GM19455 (cell line): Measurements from ENCODE around the gene HAPLN1.
"Not testable (repeated sequence)": the region's sequence is repeated elsewhere in the genome, so short reads cannot be mapped to it uniquely, and the experiment has no call there.

Experiments
- ATAC-seq: cut with Tn5 transposase; IDR thresholded peaks from one replicate; pipeline ENCODE4 v1.9.1; 2021; ENCODE audit not compliant: unreplicated experiment

Gene HAPLN1

GRCh38 chr5:83720836-83721537, at the start of gene HAPLN1:
HAPLN1 (minus strand) TSS chr5:83720855; CDS start chr5:83673523, 47,332 bp downstream.
- no peak for ATAC-seq

- no peak for ATAC-seq
Measured at GRCh38 chr5:83767409-83767992, 46.8 kb upstream of the HAPLN1 start.

- no peak for ATAC-seq
Measured at GRCh38 chr5:83764101-83764500, 43.4 kb upstream of the HAPLN1 start.

- no peak for ATAC-seq
Measured at GRCh38 chr5:83760579-83760978, 39.9 kb upstream of the HAPLN1 start.

- no peak for ATAC-seq
Measured at GRCh38 chr5:83752700-83753099, 32.0 kb upstream of the HAPLN1 start.

GRCh38 chr5:83751201-83751600, 30.5 kb upstream of the HAPLN1 start:
- no peak for ATAC-seq

- no peak for ATAC-seq
Measured at GRCh38 chr5:83750749-83751148, 30.1 kb upstream of the HAPLN1 start.

GRCh38 chr5:83745816-83746215, 25.2 kb upstream of the HAPLN1 start:
- no peak for ATAC-seq

GRCh38 chr5:83744821-83745220, 24.2 kb upstream of the HAPLN1 start:
- ATAC-seq, result no peak

GRCh38 chr5:83742089-83742488, 21.4 kb upstream of the HAPLN1 start:
- ATAC-seq, result no peak

GRCh38 chr5:83741571-83741970, 20.9 kb upstream of the HAPLN1 start:
- no peak for ATAC-seq

GRCh38 chr5:83740741-83741140, 20.1 kb upstream of the HAPLN1 start:
- peak; percentile 75 for ATAC-seq

- not testable (repeated sequence) for ATAC-seq
Measured at GRCh38 chr5:83736169-83736568, 15.5 kb upstream of the HAPLN1 start.

GRCh38 chr5:83735058-83735457, 14.4 kb upstream of the HAPLN1 start:
- ATAC-seq, result not testable (repeated sequence)

GRCh38 chr5:83731638-83732037, 11.0 kb upstream of the HAPLN1 start:
- ATAC-seq, result no peak

- ATAC-seq, result no peak
Measured at GRCh38 chr5:83729362-83729761, 8.7 kb upstream of the HAPLN1 start.

GRCh38 chr5:83726912-83727311, 6.3 kb upstream of the HAPLN1 start:
- ATAC-seq, result no peak

- no peak for ATAC-seq
Measured at GRCh38 chr5:83724935-83725334, 4.3 kb upstream of the HAPLN1 start.

GRCh38 chr5:83724001-83724400, 3.3 kb upstream of the HAPLN1 start:
- no peak for ATAC-seq

- ATAC-seq, result no peak
Measured at GRCh38 chr5:83723031-83723430, 2.4 kb upstream of the HAPLN1 start.

- ATAC-seq, result no peak
Measured at GRCh38 chr5:83721953-83722901, 1.6 kb upstream of the HAPLN1 start.
